Uterus (tissue), 4 donors: ENCODE data around the gene XPO5. TPM values are rescaled to one million over a fixed set of nuclear protein-coding genes. Genes with fewer than 3 reads are reported as not detected.

Experiments used
- DNase-seq, 2 donors: peaks; one replicate each; pipeline ENCODE4 v3.0.0-alpha.2; 2019 to 2020
- H3K27ac ChIP-seq, 2 donors: fragments of 200-600 bp; sonication (generic); 1 replicate in 1 of 2; 2 replicates in 1 of 2; pipeline ENCODE4 v1.5.1; 2016 to 2018
- H3K27me3 ChIP-seq, 2 donors: fragments of 200-600 bp; sonication (generic); one replicate each; pipeline ENCODE4 v1.5.1; 2018 to 2019; ENCODE audit warnings: control low read depth in 1 of 2
- H3K36me3 ChIP-seq, 2 donors: fragments of 200-600 bp; sonication (generic); one replicate each; pipeline ENCODE4 v1.5.1; 2019; ENCODE audit warnings: control low read depth in 1 of 2
- H3K4me1 ChIP-seq, 2 donors: fragments of 200-600 bp; sonication (generic); one replicate each; pipeline ENCODE4 v1.5.1; 2018 to 2019; ENCODE audit warnings: control low read depth in 1 of 2
- H3K4me3 ChIP-seq, 2 donors: fragments of 200-600 bp; sonication (generic); 1 replicate in 1 of 2; 2 replicates in 1 of 2; pipeline ENCODE4 v1.5.1; 2018 to 2019; ENCODE audit warnings: mild to moderate bottlenecking in 1 of 2
- H3K9me3 ChIP-seq, 2 donors: fragments of 200-600 bp; sonication (generic); one replicate each; pipeline ENCODE4 v1.5.1; 2019; ENCODE audit warnings: control low read depth in 1 of 2
- CTCF ChIP-seq, 4 experiments: fragments of 200-600 bp in 2 of 4; fragments of 450-650 bp in 2 of 4; sonication (generic) in 2 of 4; IDR thresholded peaks; one replicate each; pipeline ENCODE4 v1.5.1; 2016 to 2019; ENCODE audit warnings: antibody characterized with exemption in 4 of 4, mild to moderate bottlenecking in 2 of 4, moderate library complexity in 1 of 4
- POLR2A ChIP-seq, 2 donors: fragments of 450-650 bp; IDR thresholded peaks; one replicate each; pipeline ENCODE4 v1.6.1; 2016; ENCODE audit warnings: antibody characterized with exemption in 2 of 2, mild to moderate bottlenecking in 1 of 2, moderate library complexity in 1 of 2
- intact Hi-C: fragments of 100-400 bp; cut with DNase I; formaldehyde crosslinking; loops from one replicate; pipeline ENCODE4 v1.15.1; 2023; ENCODE audit warnings: low total_unique reads
- total RNA-seq, 4 donors: library from RNA; depleted of rRNA in 3 of 4; stranded (reverse); fragments of >200 nt in 3 of 4; gene quantifications; one replicate each; pipeline versions ENCODE4 v1.1.0 to v1.2.4, GENCODE V29; 2014 to 2023
- donor health status: DM: yes; HTN: yes; CAD: no.

The XPO5 gene
- total RNA-seq, 4 donors from 2014 or later, result 29.2 to 62.9 (median 40.8) TPM

- DNase-seq, result no peak
- TF ChIP-seq CTCF (IDR thresholded peaks at IDR 0.05) (no peak), POLR2A (IDR thresholded peaks at IDR 0.05) (no peak)
- H3K4me3 ChIP-seq, result no peak overlapping the region
- peaks cover under 1 to 5% of the 10 kb centered on the region in 2 donors for H3K4me1 ChIP-seq
- H3K36me3 ChIP-seq, result no peaks in the 10 kb centered on the region
- H3K9me3 ChIP-seq, result no peaks in the 10 kb centered on the region
- H3K27me3 ChIP-seq, result no peaks in the 10 kb centered on the region
- intact Hi-C loops, result no loop called here
- H3K27ac ChIP-seq, result no peak overlapping the region
Observed at GRCh38 chr6:43523284-43523683, 52.6 kb downstream of the XPO5 start.

GRCh38 chr6:43522547-43523261, 53.1 kb downstream of the XPO5 start:
- TF ChIP-seq CTCF (IDR thresholded peaks at IDR 0.05) (no peak), POLR2A (IDR thresholded peaks at IDR 0.05) (no peak)
- no peaks in the 10 kb centered on the region for H3K9me3 ChIP-seq
- no peaks in the 10 kb centered on the region for H3K27me3 ChIP-seq
- H3K36me3 ChIP-seq, result no peaks in the 10 kb centered on the region
- intact Hi-C loops, result no loop called here
- H3K4me3 ChIP-seq, result no peak overlapping the region
- H3K27ac ChIP-seq, result no peak overlapping the region
- DNase-seq, result no peak
- peaks cover 6 to 8% of the 10 kb centered on the region in 2 donors for H3K4me1 ChIP-seq

GRCh38 chr6:43521836-43522235, 54.0 kb downstream of the XPO5 start:
- Histone ChIP-seq H3K27ac (no peak overlapping the region), H3K9me3 (no peaks in the 10 kb centered on the region), H3K27me3 (no peaks in the 10 kb centered on the region), H3K4me1 (peaks cover 8 to 10% of the 10 kb centered on the region in 2 donors), H3K36me3 (no peaks in the 10 kb centered on the region), H3K4me3 (no peak overlapping the region)
- no peak for DNase-seq
- TF ChIP-seq CTCF (IDR thresholded peaks at IDR 0.05), result no peak
- intact Hi-C loops, result no loop called here

- H3K27ac ChIP-seq, result no peak overlapping the region
- no peaks in the 10 kb centered on the region for H3K27me3 ChIP-seq
- H3K4me1 ChIP-seq, result peaks cover 18% of the 10 kb centered on the region in 2 donors
- no peaks in the 10 kb centered on the region for H3K36me3 ChIP-seq
- H3K9me3 ChIP-seq, result no peaks in the 10 kb centered on the region
- intact Hi-C loops, result no loop called here
- no peak for DNase-seq
- H3K4me3 ChIP-seq, result no peak overlapping the region
- TF ChIP-seq POLR2A (IDR thresholded peaks at IDR 0.05) (no peak), CTCF (IDR thresholded peaks at IDR 0.05) (no peak)
Observed at GRCh38 chr6:43520097-43520496, 55.7 kb downstream of the XPO5 start.

- Histone ChIP-seq H3K4me1 (peaks cover 19% of the 10 kb centered on the region in 2 donors), H3K36me3 (no peaks in the 10 kb centered on the region), H3K9me3 (no peaks in the 10 kb centered on the region), H3K27me3 (no peaks in the 10 kb centered on the region), H3K4me3 (peak overlapping the region; percentile 70 to 100), H3K27ac (peak overlapping the region; percentile 61 to 87)
- DNase-seq, result no peak
- intact Hi-C loops, result no loop called here
- no peak for TF ChIP-seq POLR2A (IDR thresholded peaks at IDR 0.05)
- TF ChIP-seq CTCF (IDR thresholded peaks at IDR 0.05), result no peak
Observed at GRCh38 chr6:43517505-43518357, 58.1 kb downstream of the XPO5 start.
